Measurements from ENCODE around the gene PLCB3.

DNA sequence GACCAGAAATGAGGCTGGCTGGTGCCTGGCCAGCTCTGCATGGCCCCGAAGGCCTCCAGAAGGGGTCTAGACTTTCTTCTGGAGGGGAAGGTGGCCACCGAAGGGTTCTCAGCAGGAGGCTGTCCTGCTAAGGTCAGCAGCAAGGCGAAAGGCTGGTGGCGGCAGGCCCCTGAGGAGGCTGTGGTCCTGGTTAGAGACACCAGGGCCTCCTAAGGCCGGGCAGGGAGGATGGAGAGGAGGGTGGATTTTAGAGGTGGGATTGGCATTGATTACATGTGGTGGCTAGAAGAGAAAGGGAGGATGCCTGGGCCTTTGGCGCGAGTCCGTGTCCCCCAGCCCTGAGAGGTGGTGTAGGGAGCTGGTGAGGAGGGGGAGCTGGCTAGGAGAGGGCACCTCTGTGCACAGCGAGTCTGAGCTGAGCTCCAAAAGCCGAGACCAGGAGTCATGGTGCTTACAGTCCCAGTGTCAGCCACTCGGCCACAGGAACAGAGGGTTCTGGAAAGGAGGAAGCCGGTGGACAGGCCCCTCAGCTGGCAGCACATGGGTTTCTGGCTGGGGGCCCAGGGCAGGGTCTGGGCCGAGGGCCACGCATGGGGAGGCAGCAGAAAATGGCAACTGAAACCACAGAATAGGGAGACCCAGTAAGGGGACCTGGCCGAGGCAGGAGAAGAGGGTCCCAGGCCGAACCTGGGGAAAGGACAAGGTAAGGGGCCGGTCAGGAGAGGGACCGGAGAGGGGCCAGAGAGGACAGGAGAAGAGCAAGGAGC is 42.4 kb upstream of the PLCB3 start:
- TF ChIP-seq, protein P1, sequence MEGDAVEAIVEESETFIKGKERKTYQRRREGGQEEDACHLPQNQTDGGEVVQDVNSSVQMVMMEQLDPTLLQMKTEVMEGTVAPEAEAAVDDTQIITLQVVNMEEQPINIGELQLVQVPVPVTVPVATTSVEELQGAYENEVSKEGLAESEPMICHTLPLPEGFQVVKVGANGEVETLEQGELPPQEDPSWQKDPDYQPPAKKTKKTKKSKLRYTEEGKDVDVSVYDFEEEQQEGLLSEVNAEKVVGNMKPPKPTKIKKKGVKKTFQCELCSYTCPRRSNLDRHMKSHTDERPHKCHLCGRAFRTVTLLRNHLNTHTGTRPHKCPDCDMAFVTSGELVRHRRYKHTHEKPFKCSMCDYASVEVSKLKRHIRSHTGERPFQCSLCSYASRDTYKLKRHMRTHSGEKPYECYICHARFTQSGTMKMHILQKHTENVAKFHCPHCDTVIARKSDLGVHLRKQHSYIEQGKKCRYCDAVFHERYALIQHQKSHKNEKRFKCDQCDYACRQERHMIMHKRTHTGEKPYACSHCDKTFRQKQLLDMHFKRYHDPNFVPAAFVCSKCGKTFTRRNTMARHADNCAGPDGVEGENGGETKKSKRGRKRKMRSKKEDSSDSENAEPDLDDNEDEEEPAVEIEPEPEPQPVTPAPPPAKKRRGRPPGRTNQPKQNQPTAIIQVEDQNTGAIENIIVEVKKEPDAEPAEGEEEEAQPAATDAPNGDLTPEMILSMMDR (CRISPR knock-in tag; IDR thresholded peaks at IDR 0.05) = no peak
- TF ChIP-seq, protein P2, sequence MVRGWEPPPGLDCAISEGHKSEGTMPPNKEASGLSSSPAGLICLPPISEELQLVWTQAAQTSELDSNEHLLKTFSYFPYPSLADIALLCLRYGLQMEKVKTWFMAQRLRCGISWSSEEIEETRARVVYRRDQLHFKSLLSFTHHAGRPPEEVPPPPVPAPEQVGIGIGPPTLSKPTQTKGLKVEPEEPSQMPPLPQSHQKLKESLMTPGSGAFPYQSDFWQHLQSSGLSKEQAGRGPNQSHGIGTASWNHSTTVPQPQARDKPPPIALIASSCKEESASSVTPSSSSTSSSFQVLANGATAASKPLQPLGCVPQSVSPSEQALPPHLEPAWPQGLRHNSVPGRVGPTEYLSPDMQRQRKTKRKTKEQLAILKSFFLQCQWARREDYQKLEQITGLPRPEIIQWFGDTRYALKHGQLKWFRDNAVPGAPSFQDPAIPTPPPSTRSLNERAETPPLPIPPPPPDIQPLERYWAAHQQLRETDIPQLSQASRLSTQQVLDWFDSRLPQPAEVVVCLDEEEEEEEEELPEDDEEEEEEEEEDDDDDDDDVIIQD (CRISPR knock-in tag; IDR thresholded peaks at IDR 0.05; ENCODE audit: low read depth) = no peak
- TF ChIP-seq RNF2 (conservative IDR thresholded peaks at IDR 0.05; ENCODE audit: low read depth) (no peak), EZH2 (conservative IDR thresholded peaks at IDR 0.05; ENCODE audit: low read depth, low read length) (no peak), ELF4 (CRISPR knock-in tag; IDR thresholded peaks at IDR 0.05; ENCODE audit: borderline replicate concordance) (no peak), ZNF101 (CRISPR knock-in tag; IDR thresholded peaks at IDR 0.05; ENCODE audit: borderline replicate concordance, low read depth) (no peak), ASH2L (IDR thresholded peaks at IDR 0.05; ENCODE audit: insufficient read length, low read depth, low read length) (no peak), POLR2AphosphoS5 (IDR thresholded peaks at IDR 0.05; ENCODE audit: low read depth, low read length) (no peak), SMC3 (IDR thresholded peaks at IDR 0.05; ENCODE audit: low read length) (no peak), ZNF598 (CRISPR knock-in tag; IDR thresholded peaks at IDR 0.05; ENCODE audit: borderline replicate concordance) (no peak), MAZ (IDR thresholded peaks at IDR 0.05; ENCODE audit: borderline replicate concordance, low read depth, low read length) (no peak), MAZ (CRISPR knock-in tag; IDR thresholded peaks at IDR 0.05; ENCODE audit: low read depth) (no peak)
- TF ChIP-seq, protein P3, sequence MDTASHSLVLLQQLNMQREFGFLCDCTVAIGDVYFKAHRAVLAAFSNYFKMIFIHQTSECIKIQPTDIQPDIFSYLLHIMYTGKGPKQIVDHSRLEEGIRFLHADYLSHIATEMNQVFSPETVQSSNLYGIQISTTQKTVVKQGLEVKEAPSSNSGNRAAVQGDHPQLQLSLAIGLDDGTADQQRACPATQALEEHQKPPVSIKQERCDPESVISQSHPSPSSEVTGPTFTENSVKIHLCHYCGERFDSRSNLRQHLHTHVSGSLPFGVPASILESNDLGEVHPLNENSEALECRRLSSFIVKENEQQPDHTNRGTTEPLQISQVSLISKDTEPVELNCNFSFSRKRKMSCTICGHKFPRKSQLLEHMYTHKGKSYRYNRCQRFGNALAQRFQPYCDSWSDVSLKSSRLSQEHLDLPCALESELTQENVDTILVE (CRISPR knock-in tag; IDR thresholded peaks at IDR 0.05) = no peak
- TF ChIP-seq, protein P4, sequence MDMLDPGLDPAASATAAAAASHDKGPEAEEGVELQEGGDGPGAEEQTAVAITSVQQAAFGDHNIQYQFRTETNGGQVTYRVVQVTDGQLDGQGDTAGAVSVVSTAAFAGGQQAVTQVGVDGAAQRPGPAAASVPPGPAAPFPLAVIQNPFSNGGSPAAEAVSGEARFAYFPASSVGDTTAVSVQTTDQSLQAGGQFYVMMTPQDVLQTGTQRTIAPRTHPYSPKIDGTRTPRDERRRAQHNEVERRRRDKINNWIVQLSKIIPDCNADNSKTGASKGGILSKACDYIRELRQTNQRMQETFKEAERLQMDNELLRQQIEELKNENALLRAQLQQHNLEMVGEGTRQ (IDR thresholded peaks at IDR 0.05; ENCODE audit: low read depth, low read length) = no peak
- TF ChIP-seq, protein P4 (CRISPR knock-in tag; IDR thresholded peaks at IDR 0.05; ENCODE audit: borderline replicate concordance) = no peak
- TF ChIP-seq, protein P5, sequence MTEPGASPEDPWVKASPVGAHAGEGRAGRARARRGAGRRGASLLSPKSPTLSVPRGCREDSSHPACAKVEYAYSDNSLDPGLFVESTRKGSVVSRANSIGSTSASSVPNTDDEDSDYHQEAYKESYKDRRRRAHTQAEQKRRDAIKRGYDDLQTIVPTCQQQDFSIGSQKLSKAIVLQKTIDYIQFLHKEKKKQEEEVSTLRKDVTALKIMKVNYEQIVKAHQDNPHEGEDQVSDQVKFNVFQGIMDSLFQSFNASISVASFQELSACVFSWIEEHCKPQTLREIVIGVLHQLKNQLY (CRISPR knock-in tag; IDR thresholded peaks at IDR 0.05) = no peak
